Ishikawa (cell line): ENCODE results near the gene SGO2.

Experiments used
- CEBPB ChIP-seq: IDR thresholded peaks from 2 replicates; pipeline ENCODE4 v1.6.1; 2012
- CREB1 ChIP-seq: IDR thresholded peaks from 2 replicates; pipeline ENCODE4 v1.6.1; 2012; ENCODE audit warnings: low read depth
- EGR1 ChIP-seq: IDR thresholded peaks from 2 replicates; pipeline ENCODE4 v1.6.1; 2012
- EP300 ChIP-seq: IDR thresholded peaks from 2 replicates; pipeline ENCODE4 v1.6.1; 2012; ENCODE audit warnings: borderline replicate concordance
- FOXM1 ChIP-seq: IDR thresholded peaks from 2 replicates; pipeline ENCODE4 v1.6.1; 2012; ENCODE audit warnings: low read depth, borderline replicate concordance
- NFIC ChIP-seq: IDR thresholded peaks from 2 replicates; pipeline ENCODE4 v1.6.1; 2012
- RAD21 ChIP-seq: IDR thresholded peaks from 2 replicates; pipeline ENCODE4 v1.6.1; 2012; ENCODE audit warnings: low read depth
- TAF1 ChIP-seq: IDR thresholded peaks from 2 replicates; pipeline ENCODE4 v1.6.1; 2012; ENCODE audit warnings: low read depth, mild to moderate bottlenecking
- TEAD4 ChIP-seq: IDR thresholded peaks from 2 replicates; pipeline ENCODE4 v1.6.1; 2012
- YY1 ChIP-seq: IDR thresholded peaks from 2 replicates; pipeline ENCODE4 v1.6.1; 2012; ENCODE audit warnings: low read depth
- TF ChIP-seq, protein P1 (sequence below): IDR thresholded peaks from 2 replicates; pipeline ENCODE4 v1.6.1; 2012
- TF ChIP-seq, protein P2 (sequence below): IDR thresholded peaks from 2 replicates; pipeline ENCODE4 v1.6.1; 2012; ENCODE audit warnings: low read depth, mild to moderate bottlenecking

GRCh38 chr2:200492656-200493055, 33.4 kb upstream of the SGO2 start:
- TF ChIP-seq RAD21 (no peak), EP300 (no peak), CEBPB (no peak), TEAD4 (no peak), EGR1 (no peak), TAF1 (no peak), YY1 (no peak), CREB1 (no peak), NFIC (no peak), FOXM1 (no peak)
- TF ChIP-seq, protein P1, sequence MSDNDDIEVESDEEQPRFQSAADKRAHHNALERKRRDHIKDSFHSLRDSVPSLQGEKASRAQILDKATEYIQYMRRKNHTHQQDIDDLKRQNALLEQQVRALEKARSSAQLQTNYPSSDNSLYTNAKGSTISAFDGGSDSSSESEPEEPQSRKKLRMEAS = no peak
- TF ChIP-seq, protein P2, sequence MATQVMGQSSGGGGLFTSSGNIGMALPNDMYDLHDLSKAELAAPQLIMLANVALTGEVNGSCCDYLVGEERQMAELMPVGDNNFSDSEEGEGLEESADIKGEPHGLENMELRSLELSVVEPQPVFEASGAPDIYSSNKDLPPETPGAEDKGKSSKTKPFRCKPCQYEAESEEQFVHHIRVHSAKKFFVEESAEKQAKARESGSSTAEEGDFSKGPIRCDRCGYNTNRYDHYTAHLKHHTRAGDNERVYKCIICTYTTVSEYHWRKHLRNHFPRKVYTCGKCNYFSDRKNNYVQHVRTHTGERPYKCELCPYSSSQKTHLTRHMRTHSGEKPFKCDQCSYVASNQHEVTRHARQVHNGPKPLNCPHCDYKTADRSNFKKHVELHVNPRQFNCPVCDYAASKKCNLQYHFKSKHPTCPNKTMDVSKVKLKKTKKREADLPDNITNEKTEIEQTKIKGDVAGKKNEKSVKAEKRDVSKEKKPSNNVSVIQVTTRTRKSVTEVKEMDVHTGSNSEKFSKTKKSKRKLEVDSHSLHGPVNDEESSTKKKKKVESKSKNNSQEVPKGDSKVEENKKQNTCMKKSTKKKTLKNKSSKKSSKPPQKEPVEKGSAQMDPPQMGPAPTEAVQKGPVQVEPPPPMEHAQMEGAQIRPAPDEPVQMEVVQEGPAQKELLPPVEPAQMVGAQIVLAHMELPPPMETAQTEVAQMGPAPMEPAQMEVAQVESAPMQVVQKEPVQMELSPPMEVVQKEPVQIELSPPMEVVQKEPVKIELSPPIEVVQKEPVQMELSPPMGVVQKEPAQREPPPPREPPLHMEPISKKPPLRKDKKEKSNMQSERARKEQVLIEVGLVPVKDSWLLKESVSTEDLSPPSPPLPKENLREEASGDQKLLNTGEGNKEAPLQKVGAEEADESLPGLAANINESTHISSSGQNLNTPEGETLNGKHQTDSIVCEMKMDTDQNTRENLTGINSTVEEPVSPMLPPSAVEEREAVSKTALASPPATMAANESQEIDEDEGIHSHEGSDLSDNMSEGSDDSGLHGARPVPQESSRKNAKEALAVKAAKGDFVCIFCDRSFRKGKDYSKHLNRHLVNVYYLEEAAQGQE = no peak
